Keratinocyte (primary cell): ENCODE measurements around the gene GPSM1. TPM values are rescaled to one million over a fixed set of nuclear protein-coding genes. Genes with fewer than 3 reads are reported as not detected.

Experiments used
- DNase-seq: peaks from one replicate; pipeline ENCODE4 v3.0.0-alpha.2; 2011; ENCODE audit warnings: low read depth, missing footprints, low spot score
- FAIRE-seq: peaks from 2 replicates; lab custom pipeline; 2011; peaks lifted over from hg19 to GRCh38; lab: Jason Lieb, UNC
- H2AFZ ChIP-seq: 2 replicates; pipeline ENCODE4 v1.6.0; 2012; ENCODE audit warnings: low read length, control low read depth, inconsistent platforms; ENCODE audit not compliant: control insufficient read depth
- H3K27ac ChIP-seq: 2 replicates; pipeline ENCODE4 v1.5.1; 2011; ENCODE audit warnings: low read length; ENCODE audit not compliant: control insufficient read depth, insufficient read depth
- H3K27me3 ChIP-seq: 3 replicates; pipeline ENCODE4 v1.6.0; 2011; ENCODE audit warnings: low read length; ENCODE audit not compliant: control insufficient read depth, insufficient read depth; ENCODE audit errors: extremely low read depth
- H3K36me3 ChIP-seq, 2 experiments: 2 replicates in 1 of 2; 3 replicates in 1 of 2; pipeline ENCODE4 v1.5.1; 2011; ENCODE audit warnings: low read length in 2 of 2, mild to moderate bottlenecking in 1 of 2; ENCODE audit not compliant: control insufficient read depth in 2 of 2, insufficient read depth in 2 of 2; ENCODE audit errors: extremely low read depth in 1 of 2
- H3K4me1 ChIP-seq: 3 replicates; pipeline ENCODE4 v1.5.1; 2011; ENCODE audit warnings: low read length; ENCODE audit not compliant: control insufficient read depth, insufficient read depth; ENCODE audit errors: extremely low read depth
- H3K4me2 ChIP-seq: 3 replicates; pipeline ENCODE4 v1.6.0; 2011; ENCODE audit warnings: low read depth, low read length; ENCODE audit not compliant: control insufficient read depth, insufficient read depth; ENCODE audit errors: extremely low read depth
- H3K4me3 ChIP-seq, 3 experiments: fragments of 200-600 bp in 1 of 3; sonication (generic) in 1 of 3; 2 replicates in 2 of 3; 3 replicates in 1 of 3; pipeline ENCODE4 v1.5.1; 2011 to 2016; ENCODE audit warnings: low read length in 3 of 3, mild to moderate bottlenecking in 3 of 3, control low read depth in 2 of 3, inconsistent platforms in 1 of 3, low read depth in 1 of 3, mixed read lengths in 1 of 3, mixed run types in 1 of 3, moderate library complexity in 1 of 3; ENCODE audit not compliant: control insufficient read depth in 2 of 3, insufficient read depth in 2 of 3; ENCODE audit errors: extremely low read depth in 1 of 3
- H3K79me2 ChIP-seq: 2 replicates; pipeline ENCODE4 v1.6.0; 2012; ENCODE audit warnings: low read length; ENCODE audit not compliant: control insufficient read depth, insufficient read depth
- H3K9ac ChIP-seq: 3 replicates; pipeline ENCODE4 v1.6.0; 2011; ENCODE audit warnings: low read length; ENCODE audit not compliant: control insufficient read depth, insufficient read depth; ENCODE audit errors: extremely low read depth
- H3K9me1 ChIP-seq: 3 replicates; pipeline ENCODE4 v1.6.0; 2011; ENCODE audit warnings: low read length; ENCODE audit not compliant: control insufficient read depth, insufficient read depth; ENCODE audit errors: extremely low read depth
- H3K9me3 ChIP-seq: 2 replicates; pipeline ENCODE4 v1.5.1; 2012; ENCODE audit warnings: low read depth, low read length; ENCODE audit not compliant: control insufficient read depth
- H4K20me1 ChIP-seq: 3 replicates; pipeline ENCODE4 v1.6.0; 2011; ENCODE audit warnings: low read length; ENCODE audit not compliant: control insufficient read depth, insufficient read depth; ENCODE audit errors: extremely low read depth
- EZH2 ChIP-seq: IDR thresholded peaks from one replicate; pipeline ENCODE4 v1.6.1; 2012; ENCODE audit warnings: inconsistent platforms, mild to moderate bottlenecking, low read length, moderate library complexity
- dilution Hi-C: fragments of 300-500 bp; cut with MboI; formaldehyde crosslinking; loops from one replicate; pipeline ENCODE4 v1.7.0; 2020; ENCODE audit warnings: low sequenced_read_pairs; ENCODE audit not compliant: extremely low pct_ligation_motif_present
- polyA plus RNA-seq, 5 experiments: library from polyadenylated mRNA; depleted of rRNA in 3 of 5; stranded (reverse) in 3 of 5; stranded (forward) in 1 of 5; unstranded in 1 of 5; fragments of >200 nt; gene quantifications; 1 replicate in 1 of 5; 2 replicates in 3 of 5; 3 replicates in 1 of 5; pipeline versions ENCODE4 v1.2.1 to v1.2.3, GENCODE V29; 2011 to 2012; ENCODE audit warnings: missing spikeins in 2 of 5, low read depth in 1 of 5, low replicate concordance in 1 of 5
- TF ChIP-seq, protein P1 (sequence below), 3 experiments: IDR thresholded peaks in 1 of 3; conservative IDR thresholded peaks in 1 of 3; optimal IDR thresholded peaks in 1 of 3; 2 replicates in 2 of 3; 3 replicates in 1 of 3; pipeline versions ENCODE3 to v1.5.1; 2011; ENCODE audit warnings: low read length in 3 of 3, mild to moderate bottlenecking in 3 of 3, moderate library complexity in 2 of 3, control low read depth in 1 of 3, inconsistent platforms in 1 of 3; ENCODE audit not compliant: insufficient read depth in 2 of 3; ENCODE audit errors: extremely low read depth in 1 of 3

GPSM1 gene
- polyA plus RNA-seq, 1 donor (not counting 4 experiments of a cell fraction or from before 2014, with no cell fraction given), result 2.5 TPM

DNA sequence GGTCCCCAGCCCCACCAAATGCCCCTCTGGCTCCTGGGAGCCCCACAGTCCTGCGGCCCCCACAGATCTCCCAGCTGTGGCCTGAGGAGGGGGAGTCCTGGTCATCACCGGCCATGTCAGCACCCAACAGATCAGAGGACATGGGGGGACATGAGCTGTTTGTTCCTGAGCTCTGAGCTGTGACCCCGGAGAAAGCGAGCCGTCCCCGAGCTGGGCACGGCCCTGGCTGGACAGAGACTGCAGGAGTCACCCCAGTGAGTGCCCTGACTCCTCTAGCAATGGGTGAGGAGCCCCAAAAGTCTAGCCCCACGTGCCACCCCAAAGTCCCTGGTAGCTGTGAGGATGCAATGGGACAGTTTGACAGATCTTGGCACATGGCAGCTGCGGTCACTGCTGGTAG is 49.1 kb upstream of the GPSM1 start:
- H3K27me3 ChIP-seq, result peaks cover 41% of the 10 kb centered on the region
- H3K4me3 ChIP-seq, result no peak overlapping the region
- no peak overlapping the region for H3K9ac ChIP-seq
- FAIRE-seq (no peak), DNase-seq (no peak)
- H3K4me1 ChIP-seq, result no peaks in the 10 kb centered on the region
- H3K4me2 ChIP-seq, result no peak overlapping the region
- H3K27ac ChIP-seq, result no peak overlapping the region
- H4K20me1 ChIP-seq, result no peaks in the 10 kb centered on the region
- no peaks in the 10 kb centered on the region for H3K79me2 ChIP-seq
- TF ChIP-seq, protein P1, sequence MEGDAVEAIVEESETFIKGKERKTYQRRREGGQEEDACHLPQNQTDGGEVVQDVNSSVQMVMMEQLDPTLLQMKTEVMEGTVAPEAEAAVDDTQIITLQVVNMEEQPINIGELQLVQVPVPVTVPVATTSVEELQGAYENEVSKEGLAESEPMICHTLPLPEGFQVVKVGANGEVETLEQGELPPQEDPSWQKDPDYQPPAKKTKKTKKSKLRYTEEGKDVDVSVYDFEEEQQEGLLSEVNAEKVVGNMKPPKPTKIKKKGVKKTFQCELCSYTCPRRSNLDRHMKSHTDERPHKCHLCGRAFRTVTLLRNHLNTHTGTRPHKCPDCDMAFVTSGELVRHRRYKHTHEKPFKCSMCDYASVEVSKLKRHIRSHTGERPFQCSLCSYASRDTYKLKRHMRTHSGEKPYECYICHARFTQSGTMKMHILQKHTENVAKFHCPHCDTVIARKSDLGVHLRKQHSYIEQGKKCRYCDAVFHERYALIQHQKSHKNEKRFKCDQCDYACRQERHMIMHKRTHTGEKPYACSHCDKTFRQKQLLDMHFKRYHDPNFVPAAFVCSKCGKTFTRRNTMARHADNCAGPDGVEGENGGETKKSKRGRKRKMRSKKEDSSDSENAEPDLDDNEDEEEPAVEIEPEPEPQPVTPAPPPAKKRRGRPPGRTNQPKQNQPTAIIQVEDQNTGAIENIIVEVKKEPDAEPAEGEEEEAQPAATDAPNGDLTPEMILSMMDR (optimal IDR thresholded peaks at IDR 0.05 in 1 of 3, IDR thresholded peaks at IDR 0.05 in 1 of 3, conservative IDR thresholded peaks at IDR 0.05 in 1 of 3; ENCODE audit: extremely low read depth in 1 of 3, insufficient read depth in 2 of 3, low read length in 3 of 3), result no peak
- no peak for TF ChIP-seq EZH2
- H2AFZ ChIP-seq, result no peak overlapping the region
- no peaks in the 10 kb centered on the region for H3K36me3 ChIP-seq
- no peaks in the 10 kb centered on the region for H3K9me1 ChIP-seq
- no peaks in the 10 kb centered on the region for H3K9me3 ChIP-seq
- dilution Hi-C loops, result no loop called here

DNA sequence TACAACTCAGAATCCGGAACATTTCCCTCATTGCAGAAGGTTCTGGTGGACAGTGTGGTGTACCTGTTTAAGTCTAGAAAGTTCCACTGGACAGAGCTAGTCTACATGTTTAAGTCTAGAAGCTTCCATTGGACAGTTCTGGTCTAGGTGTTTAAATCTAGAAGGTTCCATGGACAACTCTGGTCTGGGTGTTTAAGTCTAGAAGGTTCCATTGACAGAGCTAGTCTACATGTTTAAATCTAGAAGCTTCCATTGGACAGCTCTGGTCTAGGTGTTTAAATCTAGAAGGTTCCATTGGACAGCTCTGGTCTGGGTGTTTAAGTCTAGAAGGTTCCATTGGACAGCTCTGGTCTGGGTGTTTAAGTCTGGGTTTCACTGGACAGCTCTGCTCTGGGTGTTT is 48.4 kb upstream of the GPSM1 start:
- FAIRE-seq (no peak), DNase-seq (no peak)
- Histone ChIP-seq H3K27me3 (peaks cover 41% of the 10 kb centered on the region), H3K27ac (no peak overlapping the region), H3K9ac (no peak overlapping the region), H3K9me1 (no peaks in the 10 kb centered on the region), H3K79me2 (no peaks in the 10 kb centered on the region), H3K9me3 (no peaks in the 10 kb centered on the region), H3K36me3 (no peaks in the 10 kb centered on the region), H4K20me1 (no peaks in the 10 kb centered on the region), H3K4me2 (no peak overlapping the region), H3K4me1 (peaks cover 3% of the 10 kb centered on the region), H3K4me3 (no peak overlapping the region), H2AFZ (no peak overlapping the region)
- TF ChIP-seq, protein P1 (optimal IDR thresholded peaks at IDR 0.05 in 1 of 3, IDR thresholded peaks at IDR 0.05 in 1 of 3, conservative IDR thresholded peaks at IDR 0.05 in 1 of 3; ENCODE audit: extremely low read depth in 1 of 3, insufficient read depth in 2 of 3, low read length in 3 of 3), result no peak
- TF ChIP-seq EZH2, result no peak
- dilution Hi-C loops, result no loop called here
